Inflammatory macrophage treated with lipopolysaccharide for 4 hours (primary cell): ENCODE measurements around the gene PTPN2.
"Not testable (repeated sequence)": the region's sequence is repeated elsewhere in the genome, so short reads cannot be mapped to it uniquely, and the experiment has no call there.

Experiments
- DNase-seq: peaks from one replicate; pipeline ENCODE4 v3.0.0-alpha.2; 2020

The PTPN2 gene

DNA sequence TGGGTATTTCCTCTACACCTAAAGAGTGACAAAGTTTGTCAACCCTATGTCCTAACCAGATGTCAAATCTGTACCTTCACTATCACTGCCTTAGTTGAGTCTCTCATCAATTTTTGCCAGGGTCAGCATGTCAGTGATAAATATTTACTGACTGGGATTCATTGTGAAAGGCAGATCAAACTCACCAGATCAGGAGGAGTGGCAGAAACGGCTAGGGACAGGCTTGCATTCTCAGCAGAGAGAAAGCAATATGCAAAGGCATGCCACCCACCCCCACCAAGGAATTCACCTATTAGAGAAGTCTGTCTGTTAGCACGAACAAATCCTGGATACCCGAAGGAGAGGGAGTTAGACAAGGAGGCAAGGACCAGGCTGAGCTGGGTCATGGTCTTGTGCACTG, 62.6 kb downstream of the PTPN2 start:
- no peak for DNase-seq

- DNase-seq, result no peak
Observed at GRCh38 chr18:12820506-12820905, 63.5 kb downstream of the PTPN2 start.

GRCh38 chr18:12819841-12820240, 64.2 kb downstream of the PTPN2 start:
- DNase-seq, result no peak

DNA sequence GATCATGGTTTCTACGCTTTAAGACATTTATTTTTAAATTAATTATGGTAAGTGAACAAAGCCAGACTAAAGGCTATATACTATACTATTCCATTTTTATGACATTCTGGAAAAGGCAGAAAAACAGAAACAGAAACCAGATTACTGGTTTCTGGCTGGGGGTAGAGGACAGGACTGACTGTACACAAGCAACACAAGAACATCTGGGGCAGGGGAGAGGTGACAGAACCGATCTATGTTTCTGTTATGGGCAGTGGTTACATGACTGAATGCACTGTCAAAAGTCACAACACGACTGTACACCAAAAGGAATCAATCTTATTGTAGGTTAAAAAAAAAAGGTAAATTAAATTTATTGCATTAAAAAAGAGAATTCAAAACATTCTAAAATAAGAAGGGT, 64.7 kb downstream of the PTPN2 start:
- DNase-seq, result peak; percentile 21

DNA sequence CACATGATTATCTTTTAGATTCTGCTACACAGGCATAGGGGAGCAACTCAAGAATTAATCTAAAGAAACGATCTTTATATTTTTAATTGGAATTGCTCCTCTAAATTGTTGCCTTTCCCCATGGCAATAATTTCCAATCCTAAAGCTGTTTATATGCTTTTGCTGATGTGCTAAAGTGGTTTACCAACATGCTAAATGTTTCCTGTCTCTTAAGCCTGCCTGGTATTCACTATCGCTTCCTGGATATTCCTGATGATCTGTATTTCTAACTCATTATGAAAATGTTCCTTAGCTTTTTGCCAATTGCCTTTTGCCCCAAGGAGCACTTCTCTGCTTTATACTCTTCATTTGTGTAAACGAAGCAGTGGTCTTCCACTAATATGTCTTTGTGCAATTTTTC, 65.8 kb downstream of the PTPN2 start:
- DNase-seq, result no peak

DNA sequence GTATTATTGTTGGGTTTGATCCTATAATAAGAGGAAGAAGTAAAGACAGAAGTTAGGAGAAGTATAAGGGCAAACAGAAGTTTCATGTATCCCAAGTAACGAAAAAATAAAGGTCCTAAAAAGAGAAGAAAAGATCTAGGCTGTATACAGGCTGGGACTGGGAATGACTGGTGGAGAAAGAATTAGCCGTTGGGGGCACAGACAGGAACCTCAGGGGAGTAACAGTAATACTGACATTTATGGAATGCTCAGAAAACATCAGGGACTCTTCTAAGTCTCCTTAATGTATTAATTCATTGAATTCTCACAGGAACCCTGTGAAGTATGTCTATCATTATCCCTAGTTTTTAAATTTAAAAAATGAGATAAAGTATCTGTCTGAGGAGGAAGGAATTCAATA, 67.6 kb downstream of the PTPN2 start:
- no peak for DNase-seq

GRCh38 chr18:12811191-12811950, 72.7 kb downstream of the PTPN2 start:
- DNase-seq, result no peak

- no peak for DNase-seq
Observed at GRCh38 chr18:12803069-12803936, 80.7 kb downstream of the PTPN2 start.

DNA sequence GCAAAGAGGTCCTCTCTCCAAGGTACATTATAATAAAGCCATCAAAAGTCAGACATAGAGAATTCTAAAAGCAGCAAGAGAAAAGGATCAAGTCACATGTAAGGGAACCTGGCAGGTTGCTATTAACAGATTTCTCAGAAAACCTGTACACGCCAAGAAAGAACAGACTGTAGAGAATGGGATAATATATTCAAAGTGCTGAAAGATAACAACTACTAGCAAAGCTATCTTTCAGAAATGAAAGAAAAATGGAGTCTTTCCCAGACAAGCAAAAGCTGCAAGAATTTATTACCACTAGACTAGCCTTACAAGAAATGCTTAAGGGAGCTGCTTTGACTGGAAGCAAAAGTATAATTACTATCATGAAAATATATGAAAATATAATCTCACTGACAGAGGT, 81.5 kb downstream of the PTPN2 start:
- no peak for DNase-seq

GRCh38 chr18:12796448-12796847, 87.6 kb downstream of the PTPN2 start:
- no peak for DNase-seq

GRCh38 chr18:12791610-12792009, 92.4 kb downstream of the PTPN2 start:
- DNase-seq, result no peak

GRCh38 chr18:12786669-12787068, 97.4 kb downstream of the PTPN2 start:
- DNase-seq, result no peak

DNA sequence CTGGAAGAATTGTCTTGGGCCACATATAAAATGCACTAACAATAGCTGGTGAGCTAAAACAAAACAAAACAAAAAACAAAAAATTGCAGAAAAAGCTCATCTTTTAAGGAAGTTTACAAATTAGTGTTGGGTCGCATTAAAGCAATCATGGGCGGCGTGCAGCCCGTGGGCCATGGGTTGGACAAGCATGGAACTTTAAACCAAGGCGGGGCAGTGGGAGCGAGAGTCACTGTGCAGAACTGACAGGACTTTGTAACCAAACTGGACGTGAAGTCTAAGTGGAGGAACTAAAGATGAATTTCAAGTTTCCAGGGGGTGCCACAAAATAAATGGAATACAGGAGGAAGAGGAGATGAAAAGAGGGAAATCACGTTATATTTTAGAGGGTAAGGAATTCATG, 100.5 kb downstream of the PTPN2 start:
- DNase-seq, result no peak

GRCh38 chr18:12782521-12782920, 101.5 kb downstream of the PTPN2 start:
- no peak for DNase-seq

- no peak for DNase-seq
Observed at GRCh38 chr18:12779456-12779855, 104.6 kb downstream of the PTPN2 start.

GRCh38 chr18:12779043-12779442, 105.0 kb downstream of the PTPN2 start:
- no peak for DNase-seq

GRCh38 chr18:12777500-12777944, 106.5 kb downstream of the PTPN2 start:
- no peak for DNase-seq

DNA sequence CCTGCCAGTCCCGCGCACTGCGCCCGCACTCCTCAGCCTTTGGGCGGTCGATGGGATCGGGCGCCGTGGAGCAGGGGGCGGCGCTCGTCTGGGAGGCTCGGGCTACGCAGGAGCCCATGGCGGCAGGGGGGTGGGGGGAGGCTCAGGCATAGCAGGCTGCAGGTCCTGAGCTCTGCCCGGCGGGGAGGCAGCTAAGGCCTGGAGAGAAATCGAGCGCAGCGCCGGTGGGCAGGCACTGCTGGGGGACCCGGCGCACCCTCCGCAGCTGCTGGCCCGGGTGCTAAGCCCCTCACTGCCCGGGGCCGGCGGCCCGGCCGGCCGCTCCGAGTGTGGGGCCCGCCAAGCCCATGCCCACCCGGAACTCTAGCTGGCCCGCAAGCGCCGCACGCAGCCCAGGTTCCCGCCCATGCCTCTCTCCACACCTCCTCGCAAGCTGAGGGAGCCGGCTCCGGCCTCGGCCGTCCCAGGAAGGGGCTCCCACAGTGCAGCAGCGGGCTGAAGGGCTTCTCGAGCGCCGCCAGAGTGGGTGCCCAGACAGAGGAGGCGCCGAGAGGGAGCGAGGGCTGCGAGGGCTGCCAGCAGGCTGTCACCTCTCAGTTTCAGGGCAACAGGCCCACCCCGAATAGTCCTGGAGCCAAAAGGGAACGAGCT, 107.1 kb downstream of the PTPN2 start:
- DNase-seq, result no peak

GRCh38 chr18:12776415-12776814, 107.6 kb downstream of the PTPN2 start:
- DNase-seq, result not testable (repeated sequence)

- DNase-seq, result no peak
Observed at GRCh38 chr18:12774982-12775381, 109.1 kb downstream of the PTPN2 start.

DNA sequence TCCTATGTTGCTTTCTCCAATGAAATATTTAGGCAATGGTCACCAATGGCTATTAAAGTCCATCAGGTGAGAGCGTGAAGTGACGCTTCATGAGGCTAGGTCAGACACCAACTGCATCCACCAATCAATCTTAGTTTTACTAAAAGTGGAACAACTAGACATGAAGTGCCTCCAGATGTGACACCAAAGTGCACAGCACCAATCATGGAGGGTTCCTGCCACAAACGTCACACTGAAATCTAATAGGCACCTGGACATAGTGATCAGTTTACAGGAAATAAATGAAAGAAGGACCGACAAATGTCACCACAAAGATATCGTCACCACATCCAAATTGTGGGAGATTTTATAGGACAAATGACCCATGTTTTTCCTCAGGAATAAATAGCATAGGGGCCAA, 110.7 kb downstream of the PTPN2 start:
- DNase-seq, result no peak

DNA sequence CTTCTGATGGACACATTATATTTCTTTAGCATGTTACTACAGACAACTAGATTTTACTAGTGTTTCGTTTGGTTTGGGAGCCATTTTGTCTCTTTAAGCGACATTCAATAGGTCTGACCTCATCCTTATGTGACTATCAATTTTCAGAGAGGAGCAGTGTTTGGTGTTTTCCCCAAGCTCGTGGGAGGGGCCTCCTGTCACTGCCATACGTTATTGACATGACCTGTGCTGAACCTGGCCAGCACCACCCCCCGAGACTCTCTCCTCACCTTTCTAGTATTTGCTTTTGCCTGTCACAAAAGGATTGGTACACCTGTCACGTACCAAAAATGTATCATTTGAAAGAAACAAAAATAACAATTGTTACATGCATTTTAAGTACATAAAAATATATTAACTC, 111.9 kb downstream of the PTPN2 start:
- no peak for DNase-seq

GRCh38 chr18:12770469-12771219, 113.4 kb downstream of the PTPN2 start:
- DNase-seq, result no peak
